CD14-positive monocyte (primary cell): ENCODE results near the gene LRTM2. TPM values are rescaled to one million over a fixed set of nuclear protein-coding genes. Genes with fewer than 3 reads are reported as not detected.

Experiments used
- DNase-seq, 3 donors: peaks; one replicate each; pipeline ENCODE4 v3.0.0-alpha.2; 2011 to 2022
- H2AFZ ChIP-seq: 2 replicates; pipeline ENCODE4 v1.6.0; 2012; ENCODE audit warnings: mild to moderate bottlenecking, low read depth, low read length, inconsistent platforms; ENCODE audit not compliant: insufficient read depth, poor library complexity, severe bottlenecking
- H3K27ac ChIP-seq, 2 donors: 1 replicate in 1 of 2; 2 replicates in 1 of 2; pipeline ENCODE4 v1.5.1; 2012 to 2013; ENCODE audit warnings: low read length in 2 of 2, control low read depth in 1 of 2, inconsistent platforms in 1 of 2, low read depth in 1 of 2, mild to moderate bottlenecking in 1 of 2
- H3K27me3 ChIP-seq, 2 donors: one replicate each; pipeline versions ENCODE4 v1.6.0 to v1.6.1; 2011 to 2013; ENCODE audit warnings: low read length in 2 of 2; ENCODE audit not compliant: control insufficient read depth in 2 of 2, insufficient read depth in 2 of 2
- H3K36me3 ChIP-seq, 2 donors: replicated peaks in 1 of 2; 1 replicate in 1 of 2; 2 replicates in 1 of 2; pipeline versions ENCODE4 v1.5.1 to v1.6.1; 2012 to 2013; ENCODE audit warnings: low read length in 2 of 2, control low read depth in 1 of 2, inconsistent platforms in 1 of 2, mild to moderate bottlenecking in 1 of 2; ENCODE audit not compliant: insufficient read depth in 2 of 2, control insufficient read depth in 1 of 2
- H3K4me1 ChIP-seq, 2 donors: 1 replicate in 1 of 2; 2 replicates in 1 of 2; pipeline versions ENCODE4 v1.5.1 to v1.6.1; 2012 to 2013; ENCODE audit warnings: low read length in 2 of 2, control low read depth in 1 of 2, inconsistent platforms in 1 of 2, mild to moderate bottlenecking in 1 of 2, moderate library complexity in 1 of 2; ENCODE audit not compliant: insufficient read depth in 2 of 2, control insufficient read depth in 1 of 2
- H3K4me2 ChIP-seq: replicated peaks from 2 replicates; pipeline ENCODE3; 2012; ENCODE audit warnings: low read length, moderate library complexity, mild to moderate bottlenecking; ENCODE audit not compliant: poor library complexity, severe bottlenecking; ENCODE audit errors: extremely low read depth
- H3K4me3 ChIP-seq, 3 experiments: fragments of 200-600 bp in 1 of 3; sonication (generic) in 1 of 3; replicated peaks in 1 of 3; 1 replicate in 2 of 3; 2 replicates in 1 of 3; pipeline ENCODE4 v1.5.1; 2011 to 2013; ENCODE audit warnings: low read length in 3 of 3, mild to moderate bottlenecking in 3 of 3, control low read depth in 2 of 3, low read depth in 2 of 3, inconsistent platforms in 1 of 3, moderate library complexity in 1 of 3
- H3K79me2 ChIP-seq: 2 replicates; pipeline ENCODE4 v1.6.0; 2012; ENCODE audit warnings: mild to moderate bottlenecking, control low read depth, inconsistent platforms, low read length, moderate library complexity; ENCODE audit not compliant: insufficient read depth
- H3K9ac ChIP-seq: 2 replicates; pipeline ENCODE4 v1.6.0; 2017; ENCODE audit warnings: low read length, mild to moderate bottlenecking; ENCODE audit not compliant: insufficient read depth, poor library complexity, severe bottlenecking
- H3K9me3 ChIP-seq, 2 donors: replicated peaks in 1 of 2; 1 replicate in 1 of 2; 2 replicates in 1 of 2; pipeline versions ENCODE4 v1.5.1 to v1.6.1; 2012 to 2013; ENCODE audit warnings: low read length in 2 of 2, control low read depth in 1 of 2; ENCODE audit not compliant: control insufficient read depth in 1 of 2, insufficient read depth in 1 of 2
- H4K20me1 ChIP-seq: 2 replicates; pipeline ENCODE4 v1.6.0; 2012; ENCODE audit warnings: mild to moderate bottlenecking, low read length, control low read depth, moderate library complexity; ENCODE audit not compliant: insufficient read depth
- H3K27ac Mint-ChIP-seq, 7 donors: one replicate each; pipeline ENCODE4 v1.8.0; 2020; ENCODE audit warnings: mild to moderate bottlenecking in 7 of 7, mixed read lengths in 7 of 7, moderate library complexity in 6 of 7, inconsistent platforms in 2 of 7
- H3K27me3 Mint-ChIP-seq, 3 donors: one replicate each; pipeline ENCODE4 v1.8.0; 2021 to 2022; ENCODE audit warnings: low read depth in 3 of 3, mild to moderate bottlenecking in 3 of 3, mixed read lengths in 3 of 3, moderate library complexity in 3 of 3, inconsistent platforms in 1 of 3
- H3K36me3 Mint-ChIP-seq, 2 donors: one replicate each; pipeline ENCODE4 v1.8.0; 2020; ENCODE audit warnings: mixed read lengths in 2 of 2, inconsistent platforms in 1 of 2, mild to moderate bottlenecking in 1 of 2
- H3K4me1 Mint-ChIP-seq: one replicate; pipeline ENCODE4 v1.8.0; 2020; ENCODE audit warnings: mild to moderate bottlenecking, mixed read lengths
- H3K4me3 Mint-ChIP-seq, 2 donors: one replicate each; pipeline ENCODE4 v1.8.0; 2020; ENCODE audit warnings: mild to moderate bottlenecking in 2 of 2, mixed read lengths in 2 of 2, moderate library complexity in 1 of 2
- H3K9me3 Mint-ChIP-seq, 7 donors: one replicate each; pipeline ENCODE4 v1.8.0; 2020 to 2022; ENCODE audit warnings: mixed read lengths in 7 of 7, mild to moderate bottlenecking in 6 of 7, moderate library complexity in 6 of 7, inconsistent platforms in 2 of 7
- WGBS: methylation state at CpG from one replicate; pipeline ENCODE4 v1.1.5; 2013; ENCODE audit warnings: missing lambda C conversion rate; ENCODE audit not compliant: insufficient coverage; 5-methylcytosine and 5-hydroxymethylcytosine counted together
- intact Hi-C, 2 donors: fragments of 100-400 bp; cut with micrococcal nuclease; formaldehyde crosslinking; loops; one replicate each; pipeline versions ENCODE4 v1.15.0 to v1.15.1; 2023
- polyA plus RNA-seq, 3 donors: library from polyadenylated mRNA; depleted of rRNA in 1 of 3; unstranded in 2 of 3; stranded (reverse) in 1 of 3; fragments of 300-500 nt in 2 of 3; fragments of >200 nt in 1 of 3; fragmentation: Illumina TruSeq in 2 of 3; gene quantifications; 1 replicate in 2 of 3; 2 replicates in 1 of 3; pipeline ENCODE4 v1.2.3, GENCODE V29; 2012 to 2021
- TF ChIP-seq, protein P1 (sequence below): fragments of 200-600 bp; IDR thresholded peaks from one replicate; pipeline ENCODE4 v1.8.0; 2022; ENCODE audit warnings: antibody characterized with exemption, mild to moderate bottlenecking

The LRTM2 gene
- polyA plus RNA-seq, 3 donors = not detected

DNA sequence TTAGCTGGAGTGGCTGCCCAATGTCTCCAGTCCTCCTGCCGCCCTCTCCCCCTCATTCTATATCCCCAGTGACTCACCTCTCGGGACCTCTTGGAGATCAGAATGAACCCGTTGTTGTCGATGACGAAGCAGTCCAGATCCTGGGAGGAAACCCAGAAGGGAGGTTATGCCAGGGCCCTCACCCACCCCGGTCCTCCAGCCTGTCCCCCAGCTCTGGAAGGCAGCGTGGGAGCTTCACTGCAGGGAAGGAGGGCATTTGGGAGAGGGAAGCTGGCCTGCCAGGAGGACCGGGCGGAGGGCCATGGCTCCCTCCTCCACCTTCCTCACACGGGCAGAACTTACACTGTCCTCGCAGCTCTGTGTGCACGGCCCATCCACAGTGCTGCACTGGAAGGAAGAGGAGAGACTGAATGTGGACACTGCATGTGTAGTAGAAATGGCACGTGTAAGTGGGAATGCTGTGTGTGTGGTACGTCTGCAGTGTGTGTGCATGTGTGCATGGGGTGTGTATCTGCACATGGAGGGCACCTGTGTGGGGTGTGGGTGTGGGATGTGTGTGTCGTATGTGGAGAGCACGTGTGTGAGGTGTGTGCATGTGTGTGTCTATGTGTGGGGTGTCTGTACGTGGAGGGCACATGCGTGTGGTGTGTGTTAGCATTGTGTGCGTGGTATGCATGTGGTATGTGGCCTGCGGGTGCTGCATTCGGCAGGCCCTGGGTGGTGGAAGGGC is 10.0 kb upstream of the LRTM2 start:
- Histone ChIP-seq H3K4me1 (peaks cover 79 to 97% of the 10 kb centered on the region in 2 donors), H3K27ac (peak overlapping the region; percentile 94 to 98), H3K79me2 (peaks cover 21% of the 10 kb centered on the region), H3K27me3 (no peaks in the 10 kb centered on the region), H2AFZ (peak overlapping the region; percentile 37), H4K20me1 (no peaks in the 10 kb centered on the region), H3K9ac (no peak overlapping the region), H3K36me3 (no peaks in the 10 kb centered on the region), H3K4me3 (peak overlapping the region in 1 of 3 experiments; percentile 69), H3K4me2 (peak overlapping the region; percentile 69), H3K9me3 (no peaks in the 10 kb centered on the region)
- peak overlapping the region; percentile 58 to 71 for H3K4me3 Mint-ChIP-seq
- peaks cover 88% of the 10 kb centered on the region for H3K4me1 Mint-ChIP-seq
- intact Hi-C loops = loop anchor here (2.0 to 10.0 kb wide), 2 partner anchors 14 to 534 kb away; no protein-coding TSS in a partner anchor
- H3K9me3 Mint-ChIP-seq = peaks cover 0 to 4% (median 0%) of the 10 kb centered on the region in 7 donors
- H3K36me3 Mint-ChIP-seq = peaks cover 9 to 13% of the 10 kb centered on the region in 2 donors
- DNase-seq = peak; percentile 39 to 72 (median 47)
- TF ChIP-seq, protein P1, sequence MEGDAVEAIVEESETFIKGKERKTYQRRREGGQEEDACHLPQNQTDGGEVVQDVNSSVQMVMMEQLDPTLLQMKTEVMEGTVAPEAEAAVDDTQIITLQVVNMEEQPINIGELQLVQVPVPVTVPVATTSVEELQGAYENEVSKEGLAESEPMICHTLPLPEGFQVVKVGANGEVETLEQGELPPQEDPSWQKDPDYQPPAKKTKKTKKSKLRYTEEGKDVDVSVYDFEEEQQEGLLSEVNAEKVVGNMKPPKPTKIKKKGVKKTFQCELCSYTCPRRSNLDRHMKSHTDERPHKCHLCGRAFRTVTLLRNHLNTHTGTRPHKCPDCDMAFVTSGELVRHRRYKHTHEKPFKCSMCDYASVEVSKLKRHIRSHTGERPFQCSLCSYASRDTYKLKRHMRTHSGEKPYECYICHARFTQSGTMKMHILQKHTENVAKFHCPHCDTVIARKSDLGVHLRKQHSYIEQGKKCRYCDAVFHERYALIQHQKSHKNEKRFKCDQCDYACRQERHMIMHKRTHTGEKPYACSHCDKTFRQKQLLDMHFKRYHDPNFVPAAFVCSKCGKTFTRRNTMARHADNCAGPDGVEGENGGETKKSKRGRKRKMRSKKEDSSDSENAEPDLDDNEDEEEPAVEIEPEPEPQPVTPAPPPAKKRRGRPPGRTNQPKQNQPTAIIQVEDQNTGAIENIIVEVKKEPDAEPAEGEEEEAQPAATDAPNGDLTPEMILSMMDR = no peak
- WGBS = 94% methylated on average over 10 of the region's 21 CpGs
- peaks cover 0 to 3% (median 2%) of the 10 kb centered on the region in 3 donors for H3K27me3 Mint-ChIP-seq
- H3K27ac Mint-ChIP-seq = peak overlapping the region; percentile 98 to 100 (median 100)

DNA sequence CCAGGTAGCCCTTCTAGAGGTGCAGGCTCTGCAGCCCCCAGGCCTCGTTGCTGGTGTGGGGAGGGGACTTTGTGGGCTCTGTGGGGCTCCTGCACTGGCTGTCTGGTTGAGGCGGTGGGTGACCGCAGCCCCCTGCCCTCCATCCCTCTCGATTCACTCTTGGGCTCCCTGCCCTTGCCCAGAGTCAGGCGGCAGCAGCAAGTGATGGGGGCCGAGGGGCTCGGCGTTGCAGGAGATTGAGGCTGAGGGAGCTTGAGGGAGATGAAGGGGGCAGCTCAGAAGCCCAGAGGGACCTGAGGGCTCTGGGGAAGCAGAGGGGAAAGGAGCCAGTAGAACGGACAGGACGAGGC is 9.5 kb upstream of the LRTM2 start:
- intact Hi-C loops = loop anchor here (2.0 to 10.0 kb wide), 2 partner anchors 14 to 534 kb away; no protein-coding TSS in a partner anchor
- H3K4me1 ChIP-seq = peaks cover 84 to 100% of the 10 kb centered on the region in 2 donors
- no peaks in the 10 kb centered on the region for H3K27me3 ChIP-seq
- Mint-ChIP-seq H3K27me3 (peaks cover 0 to 3% (median 2%) of the 10 kb centered on the region in 3 donors), H3K4me1 (peaks cover 91% of the 10 kb centered on the region), H3K27ac (peak overlapping the region; percentile 98 to 100 (median 100)), H3K4me3 (peak overlapping the region; percentile 37 to 71), H3K9me3 (peaks cover 0 to 4% (median 0%) of the 10 kb centered on the region in 7 donors), H3K36me3 (peaks cover 10 to 12% of the 10 kb centered on the region in 2 donors)
- H3K4me3 ChIP-seq = peak overlapping the region in 2 of 3 experiments; percentile 37 to 69
- TF ChIP-seq, protein P1 = no peak
- no peaks in the 10 kb centered on the region for H4K20me1 ChIP-seq
- H3K79me2 ChIP-seq = peaks cover 21% of the 10 kb centered on the region
- WGBS = 100% methylated on average over 9 of the region's 10 CpGs
- H3K27ac ChIP-seq = peak overlapping the region; percentile 94 to 98
- no peaks in the 10 kb centered on the region for H3K36me3 ChIP-seq
- H3K4me2 ChIP-seq = peak overlapping the region; percentile 69
- no peaks in the 10 kb centered on the region for H3K9me3 ChIP-seq
- H2AFZ ChIP-seq = no peak overlapping the region
- no peak for DNase-seq
- peak overlapping the region; percentile 63 for H3K9ac ChIP-seq
